Activated T-cell treated with anti-CD3 and anti-CD28 coated beads, Interleukin-2, amount 50 U/mL, for 4 hours (primary cell): Measurements from ENCODE around the gene CD48. TPM values are rescaled to one million over a fixed set of nuclear protein-coding genes. Genes with fewer than 3 reads are reported as not detected.
"Not testable (repeated sequence)": the region's sequence is repeated elsewhere in the genome, so short reads cannot be mapped to it uniquely, and the experiment has no call there.

Experiments
- ATAC-seq, 2 donors: fragments of 200-7000 bp; cut with Tn5 transposase; one replicate each; pipeline ENCODE4 v1.10.0; 2021
- DNase-seq: peaks from one replicate; pipeline ENCODE4 v3.0.0-alpha.2; 2020
- H3K27me3 Mint-ChIP-seq: one replicate; pipeline ENCODE4 v1.8.0; 2021; ENCODE audit warnings: low read depth, mixed read lengths
- H3K36me3 Mint-ChIP-seq: one replicate; pipeline ENCODE4 v1.8.0; 2022; ENCODE audit warnings: mixed read lengths; ENCODE audit not compliant: insufficient read depth
- H3K4me1 Mint-ChIP-seq: one replicate; pipeline ENCODE4 v1.8.0; 2021; ENCODE audit warnings: low read depth, mixed read lengths
- H3K4me3 Mint-ChIP-seq: one replicate; pipeline ENCODE4 v1.8.0; 2021; ENCODE audit warnings: mild to moderate bottlenecking, moderate library complexity, mixed read lengths
- H3K9me3 Mint-ChIP-seq: one replicate; pipeline ENCODE4 v1.8.0; 2021; ENCODE audit warnings: mixed read lengths
- total RNA-seq, 3 donors: library from RNA; stranded (reverse); gene quantifications; one replicate each; pipeline ENCODE4 v1.2.1, GENCODE V29; 2021

Gene CD48
- total RNA-seq, 3 donors from 2014 or later = 313 to 347 (median 336) TPM

DNA sequence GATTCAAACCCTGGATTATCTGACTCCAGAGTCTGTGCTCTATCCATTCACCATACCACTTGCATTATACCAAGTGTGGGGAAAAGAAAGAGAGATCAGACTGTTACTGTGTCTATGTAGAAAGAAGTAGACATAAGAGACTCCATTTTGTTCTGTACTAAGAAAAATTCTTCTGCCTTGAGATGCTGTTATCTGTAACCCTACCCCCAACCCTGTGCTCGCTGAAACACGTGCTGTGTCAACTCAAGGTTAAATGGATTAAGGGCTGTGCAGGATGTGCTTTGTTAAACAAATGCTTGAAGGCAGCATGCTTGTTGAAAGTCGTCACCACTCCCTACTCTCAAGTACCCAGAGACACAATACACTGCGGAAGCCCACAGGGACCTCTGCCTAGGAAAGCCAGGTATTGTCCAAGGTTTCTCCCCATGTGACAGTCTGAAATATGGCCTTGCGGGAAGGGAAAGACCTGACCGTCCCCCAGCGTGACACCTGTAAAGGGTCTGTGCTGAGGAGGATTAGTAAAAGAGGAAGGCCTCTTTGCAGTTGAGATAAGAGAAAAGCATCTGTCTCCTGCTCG, 59.5 kb downstream of the CD48 start:
- not testable (repeated sequence) for DNase-seq, H3K4me3 Mint-ChIP-seq, H3K27me3 Mint-ChIP-seq, ATAC-seq, H3K9me3 Mint-ChIP-seq, H3K36me3 Mint-ChIP-seq
- peaks cover 71% of the 10 kb centered on the region for H3K4me1 Mint-ChIP-seq

DNA sequence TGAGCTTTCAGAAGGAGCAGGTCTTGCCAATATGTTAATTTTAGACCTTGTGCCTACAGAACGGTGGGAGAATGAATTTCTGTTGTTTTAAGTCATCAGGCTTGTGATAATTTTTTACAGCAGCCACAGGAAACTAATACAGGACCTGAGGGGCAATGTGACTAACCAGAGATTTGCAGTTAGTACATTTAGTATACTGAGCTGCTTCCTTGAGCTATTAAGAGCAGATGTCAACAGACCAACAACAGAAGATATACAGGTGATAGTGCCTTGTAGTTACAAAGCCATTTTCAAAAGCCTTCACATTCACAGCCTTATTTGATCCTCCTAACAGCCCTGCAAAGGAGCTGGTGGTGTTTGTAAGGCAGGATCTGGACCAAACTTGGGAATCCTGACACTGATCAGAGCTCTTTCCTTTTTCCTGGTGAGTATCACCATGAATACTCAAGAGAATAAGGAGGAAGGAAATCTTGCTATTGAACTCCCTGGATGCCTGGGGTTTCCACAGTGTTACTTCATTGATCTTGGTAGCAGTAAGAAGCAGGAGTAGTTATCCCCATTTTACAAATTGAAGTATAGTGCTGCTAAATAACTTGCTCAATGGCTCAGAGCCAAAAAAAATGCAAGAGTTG, 60.1 kb downstream of the CD48 start:
- no peaks in the 10 kb centered on the region for H3K27me3 Mint-ChIP-seq
- peaks cover 10% of the 10 kb centered on the region for H3K36me3 Mint-ChIP-seq
- no peak for ATAC-seq
- H3K4me3 Mint-ChIP-seq = no peak overlapping the region
- no peak for DNase-seq
- no peaks in the 10 kb centered on the region for H3K9me3 Mint-ChIP-seq
- peaks cover 66% of the 10 kb centered on the region for H3K4me1 Mint-ChIP-seq

DNA sequence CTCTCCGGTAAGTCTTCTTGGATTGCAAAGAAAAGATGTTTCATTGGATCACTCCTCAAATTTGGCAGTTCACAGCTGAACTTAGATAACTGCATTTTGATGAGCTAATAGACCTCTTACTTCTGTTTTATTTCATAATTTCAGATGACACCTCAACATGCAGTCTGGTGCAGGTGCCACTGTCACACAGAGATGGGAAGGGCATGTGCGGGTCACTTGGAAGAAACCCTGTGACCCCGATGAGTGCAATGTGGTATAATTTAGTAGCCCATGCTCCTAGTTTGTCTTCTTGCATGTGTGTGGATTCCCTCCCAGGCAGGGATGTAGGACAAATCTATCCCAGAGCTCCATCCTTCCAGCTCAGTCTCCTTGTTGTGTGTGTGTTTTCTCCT, 64.3 kb downstream of the CD48 start:
- Mint-ChIP-seq H3K4me3 (peak overlapping the region; percentile 97), H3K36me3 (peaks cover 46% of the 10 kb centered on the region), H3K4me1 (peaks cover 62% of the 10 kb centered on the region), H3K27me3 (no peaks in the 10 kb centered on the region), H3K9me3 (no peaks in the 10 kb centered on the region)
- ATAC-seq = peak; percentile 20 to 23
- DNase-seq = no peak

DNA sequence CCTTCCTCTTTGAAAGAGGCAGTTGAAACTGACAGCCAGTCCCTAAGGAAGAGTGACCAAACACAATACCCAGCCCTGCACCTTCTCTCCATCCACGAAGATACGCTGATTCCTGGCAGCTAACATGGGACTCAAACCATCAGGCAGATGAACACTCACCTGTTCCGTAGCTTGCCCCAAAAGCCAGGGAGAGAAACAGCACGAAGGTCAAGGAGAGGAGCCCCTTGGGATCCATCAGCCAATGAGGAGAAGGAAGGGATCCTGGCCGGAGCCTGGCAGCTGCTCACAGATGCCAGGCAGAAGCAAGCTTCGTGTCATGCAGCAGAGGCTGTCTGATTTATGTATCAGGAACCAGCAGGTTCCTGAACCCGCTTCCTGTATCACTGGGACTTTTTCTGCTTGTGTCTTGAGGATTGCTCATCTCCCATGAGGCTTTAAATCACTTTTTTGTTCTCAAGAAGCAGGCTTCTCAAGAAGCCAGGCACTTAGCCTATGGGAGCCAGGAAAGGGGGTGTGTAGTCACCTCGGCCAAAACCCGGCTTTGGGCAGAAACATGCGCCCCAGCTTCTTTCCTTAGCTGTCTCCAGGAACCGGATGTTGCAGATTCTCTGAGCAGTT, 64.8 kb downstream of the CD48 start, which contains the start of gene SLAMF1:
Gene SLAMF1 (minus strand): TSS at position 334 of the 618 bp plus-strand sequence. CDS start 99 bp downstream, at position 235.
- ATAC-seq (peak; percentile 81 to 86), DNase-seq (peak; percentile 43)
- H3K9me3 Mint-ChIP-seq = no peaks in the 10 kb centered on the region
- H3K4me3 Mint-ChIP-seq = peak within 1 kb of the TSS; percentile 97
- peaks cover 48% of the 10 kb centered on the region for H3K36me3 Mint-ChIP-seq
- H3K4me1 Mint-ChIP-seq = peaks cover 62% of the 10 kb centered on the region
- no peaks in the 10 kb centered on the region for H3K27me3 Mint-ChIP-seq

DNA sequence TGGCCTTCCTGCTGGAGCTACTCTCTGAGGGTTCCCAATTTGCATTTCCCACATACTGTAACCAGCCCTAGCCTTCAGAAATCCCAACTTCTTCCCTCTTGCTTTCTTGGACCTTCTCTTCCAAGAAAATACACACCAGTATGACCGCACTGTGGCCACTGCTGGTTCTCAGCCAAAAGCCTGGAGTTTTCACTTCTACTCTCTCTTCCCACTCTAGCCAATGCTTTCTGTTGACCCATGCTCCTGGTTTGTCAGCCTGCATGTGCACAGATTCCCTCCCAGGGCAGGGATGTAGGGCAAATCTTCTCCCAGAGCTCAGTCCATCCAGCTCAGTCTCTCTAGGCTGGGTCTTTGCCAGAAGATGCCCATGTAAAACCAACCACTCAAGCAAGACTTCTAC, 65.4 kb downstream of the CD48 start:
- Mint-ChIP-seq H3K36me3 (peaks cover 51% of the 10 kb centered on the region), H3K4me1 (peaks cover 61% of the 10 kb centered on the region), H3K4me3 (peak overlapping the region; percentile 97), H3K27me3 (no peaks in the 10 kb centered on the region), H3K9me3 (no peaks in the 10 kb centered on the region)
- DNase-seq (no peak), ATAC-seq (no peak)

DNA sequence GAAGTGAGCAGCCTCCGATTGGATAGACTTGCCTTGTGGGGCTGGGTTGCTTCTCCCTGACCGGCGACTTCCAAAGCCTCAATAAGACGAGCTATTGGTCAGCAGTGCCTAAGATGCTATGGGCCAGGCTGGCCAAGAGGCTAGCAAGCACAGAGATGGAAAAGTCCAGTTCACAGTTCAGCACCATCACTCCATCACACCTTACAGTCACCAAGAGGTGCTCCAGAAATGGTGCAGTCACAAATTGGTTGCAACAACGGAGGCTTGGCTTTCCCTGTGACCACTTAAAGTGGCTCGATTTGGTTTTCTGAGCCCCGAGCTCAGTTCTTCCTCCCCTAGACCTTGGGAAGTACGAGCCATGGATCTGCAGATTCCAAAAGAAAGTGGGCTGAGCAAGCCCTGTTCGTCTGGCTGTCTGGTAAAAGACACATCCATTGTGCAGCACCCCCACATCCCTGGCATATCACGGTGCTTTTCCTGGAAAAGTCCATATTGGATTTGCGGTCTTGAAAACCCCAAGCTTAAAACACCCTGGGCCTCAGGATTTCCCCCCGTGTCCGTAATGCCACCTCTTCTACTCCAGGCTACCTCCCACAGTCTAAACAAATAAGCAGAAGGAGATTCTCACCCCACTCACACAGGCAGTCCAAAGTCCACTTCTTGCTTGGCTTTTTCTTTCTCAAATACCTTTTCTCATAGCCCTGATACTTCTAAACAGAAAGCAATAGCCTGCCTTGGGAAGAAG, 66.1 kb downstream of the CD48 start:
- DNase-seq = no peak
- no peak for ATAC-seq
- H3K9me3 Mint-ChIP-seq = no peaks in the 10 kb centered on the region
- peaks cover 60% of the 10 kb centered on the region for H3K4me1 Mint-ChIP-seq
- H3K27me3 Mint-ChIP-seq = no peaks in the 10 kb centered on the region
- peaks cover 50% of the 10 kb centered on the region for H3K36me3 Mint-ChIP-seq
- peak overlapping the region; percentile 97 for H3K4me3 Mint-ChIP-seq

DNA sequence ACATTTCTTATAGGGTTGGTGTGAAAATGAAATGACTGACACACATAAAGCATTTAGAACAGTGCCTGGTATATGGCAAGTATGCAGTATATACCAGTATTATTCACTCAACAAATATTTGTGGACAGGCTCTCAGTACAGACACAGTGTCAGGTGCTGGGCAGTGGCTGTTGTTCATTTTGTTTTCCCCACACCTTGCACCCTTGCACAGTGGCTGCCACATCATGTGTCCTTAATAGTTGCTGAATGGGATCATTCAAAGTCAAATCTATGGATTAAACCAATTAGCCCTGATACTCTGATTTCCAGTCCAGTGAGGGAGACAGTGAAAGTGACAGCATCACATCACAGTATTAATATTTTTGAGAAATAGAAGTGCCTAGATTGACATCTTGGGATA, 67.2 kb downstream of the CD48 start:
- H3K36me3 Mint-ChIP-seq = peaks cover 57% of the 10 kb centered on the region
- H3K27me3 Mint-ChIP-seq = no peaks in the 10 kb centered on the region
- no peak for ATAC-seq
- no peak for DNase-seq
- H3K9me3 Mint-ChIP-seq = no peaks in the 10 kb centered on the region
- H3K4me3 Mint-ChIP-seq = peak overlapping the region; percentile 97
- H3K4me1 Mint-ChIP-seq = peaks cover 61% of the 10 kb centered on the region

DNA sequence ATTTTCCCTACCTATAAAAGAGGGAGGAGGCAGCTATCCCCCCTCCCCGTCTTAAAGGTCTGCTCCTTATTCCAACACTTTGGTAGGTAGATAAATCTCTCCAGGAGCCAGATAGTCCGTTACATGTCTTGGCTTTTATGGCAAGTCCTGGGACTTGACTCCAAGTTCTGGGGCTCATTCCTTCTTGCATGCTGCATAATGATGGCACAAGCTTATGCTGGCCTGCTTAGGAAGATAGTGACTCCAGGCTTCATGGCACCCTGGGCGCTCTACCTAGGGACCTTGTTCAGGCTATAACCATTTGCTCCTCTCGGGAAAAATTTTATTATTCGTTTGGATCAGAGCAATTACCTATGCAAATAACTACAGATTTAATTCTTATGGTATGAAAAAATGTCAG, 68.5 kb downstream of the CD48 start:
- DNase-seq (no peak), ATAC-seq (no peak)
- peaks cover 68% of the 10 kb centered on the region for H3K36me3 Mint-ChIP-seq
- H3K9me3 Mint-ChIP-seq = no peaks in the 10 kb centered on the region
- H3K4me3 Mint-ChIP-seq = peak overlapping the region; percentile 97
- peaks cover 63% of the 10 kb centered on the region for H3K4me1 Mint-ChIP-seq
- no peaks in the 10 kb centered on the region for H3K27me3 Mint-ChIP-seq

DNA sequence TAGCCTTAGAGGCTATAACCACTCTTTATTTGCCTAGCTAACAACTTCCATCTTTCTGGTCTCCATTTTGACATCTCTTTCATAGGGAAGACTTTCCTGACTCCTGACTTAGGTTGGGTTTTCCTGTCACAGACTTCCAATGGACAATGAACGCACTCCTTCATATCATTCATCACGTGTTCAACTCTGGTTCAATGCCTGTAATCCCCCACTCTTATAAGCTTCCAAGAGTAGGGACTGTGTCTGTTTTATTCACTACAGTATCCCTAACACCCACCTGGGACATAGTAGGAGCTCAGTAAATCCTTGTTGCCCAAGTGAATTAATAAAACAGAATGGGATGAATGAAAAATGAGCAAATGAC, 69.4 kb downstream of the CD48 start:
- Mint-ChIP-seq H3K27me3 (no peaks in the 10 kb centered on the region), H3K4me1 (peaks cover 65% of the 10 kb centered on the region), H3K9me3 (no peaks in the 10 kb centered on the region), H3K36me3 (peaks cover 76% of the 10 kb centered on the region), H3K4me3 (peak overlapping the region; percentile 97)
- DNase-seq = no peak
- no peak for ATAC-seq

DNA sequence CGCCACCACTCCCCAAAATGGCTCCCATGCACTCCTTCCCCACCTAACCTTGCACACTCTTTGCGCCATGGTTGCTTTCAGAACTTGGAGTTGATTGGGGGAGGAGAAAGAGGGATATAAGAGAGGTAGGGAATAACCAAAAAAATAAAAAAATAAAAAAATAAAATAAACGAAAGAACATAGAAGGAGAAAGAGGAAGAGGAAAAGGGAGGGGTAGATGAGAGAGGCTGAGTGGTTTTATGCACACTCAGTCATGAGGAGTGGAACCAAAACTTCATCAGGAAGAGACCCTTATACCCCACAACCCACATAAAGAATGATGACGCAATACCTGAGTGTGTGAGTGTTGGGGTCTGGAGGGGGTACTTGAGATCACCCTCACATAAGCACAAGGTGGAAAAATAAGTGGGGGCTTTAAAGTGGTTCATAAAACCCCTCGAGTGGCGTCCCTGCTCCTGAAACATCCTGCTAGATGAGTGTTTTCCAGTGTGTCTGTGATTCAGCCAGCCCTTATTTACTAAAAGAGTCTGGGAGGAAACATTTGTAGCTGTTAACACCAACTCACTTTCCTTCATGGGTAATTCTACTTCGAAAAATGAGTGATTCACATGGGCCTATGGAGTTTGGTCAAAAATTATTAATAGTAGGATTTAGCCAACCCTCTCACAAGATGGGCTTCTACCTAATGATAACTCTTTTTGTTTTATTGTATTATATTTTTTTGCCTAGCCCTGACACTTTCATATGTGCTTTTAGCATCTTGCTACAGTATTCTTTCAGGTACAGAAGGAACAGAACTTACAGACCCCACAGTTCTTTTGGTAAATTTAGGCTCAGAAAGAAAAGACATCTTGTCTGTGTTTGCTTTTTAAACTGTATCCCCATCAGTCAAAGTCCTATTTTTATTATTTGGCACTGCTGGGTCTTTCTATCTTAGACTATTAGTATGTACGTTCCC, 70.0 kb downstream of the CD48 start:
- H3K9me3 Mint-ChIP-seq = no peaks in the 10 kb centered on the region
- DNase-seq = peak; percentile 39
- H3K27me3 Mint-ChIP-seq = no peaks in the 10 kb centered on the region
- peak; percentile 30 to 38 for ATAC-seq
- peaks cover 70% of the 10 kb centered on the region for H3K4me1 Mint-ChIP-seq
- H3K36me3 Mint-ChIP-seq = peaks cover 83% of the 10 kb centered on the region
- H3K4me3 Mint-ChIP-seq = peak overlapping the region; percentile 97

DNA sequence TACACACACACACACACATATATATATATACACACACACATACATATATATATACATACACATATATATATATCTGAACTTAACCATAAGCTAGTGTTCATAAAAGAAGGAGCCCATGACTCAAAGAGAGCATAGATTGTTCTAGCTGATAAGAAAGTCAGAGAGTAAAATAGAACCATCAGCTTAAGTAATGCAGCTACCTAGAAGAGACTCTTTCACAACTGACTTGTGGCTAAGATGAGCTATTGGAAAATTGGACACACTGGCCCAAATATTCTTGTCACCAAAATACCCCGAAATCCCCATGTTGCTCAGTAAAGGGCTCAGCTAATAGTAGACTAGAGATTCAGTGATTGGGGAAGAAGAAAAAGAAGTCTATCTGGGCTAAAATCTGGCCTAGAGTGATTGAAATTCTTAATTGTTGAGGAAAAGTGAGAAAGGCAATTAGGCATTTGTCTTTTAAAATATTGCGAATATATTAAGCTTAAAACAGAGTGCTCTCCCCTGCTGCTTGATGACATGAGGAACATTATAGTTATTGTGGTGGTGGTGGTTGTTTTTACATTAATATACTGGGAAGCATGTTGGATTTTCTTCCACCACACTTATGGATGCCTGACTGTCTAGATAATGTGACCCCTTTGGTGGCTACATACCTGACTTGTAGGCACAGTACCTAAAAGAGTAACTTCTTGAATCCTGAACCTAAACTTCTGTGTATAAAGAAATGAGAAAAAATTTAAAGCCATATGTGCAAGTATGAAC, 71.1 kb downstream of the CD48 start:
- no peak for DNase-seq
- Mint-ChIP-seq H3K36me3 (peaks cover 84% of the 10 kb centered on the region), H3K27me3 (no peaks in the 10 kb centered on the region), H3K9me3 (no peaks in the 10 kb centered on the region), H3K4me1 (peaks cover 80% of the 10 kb centered on the region), H3K4me3 (peak overlapping the region; percentile 97)
- ATAC-seq = peak; percentile 57 to 74

DNA sequence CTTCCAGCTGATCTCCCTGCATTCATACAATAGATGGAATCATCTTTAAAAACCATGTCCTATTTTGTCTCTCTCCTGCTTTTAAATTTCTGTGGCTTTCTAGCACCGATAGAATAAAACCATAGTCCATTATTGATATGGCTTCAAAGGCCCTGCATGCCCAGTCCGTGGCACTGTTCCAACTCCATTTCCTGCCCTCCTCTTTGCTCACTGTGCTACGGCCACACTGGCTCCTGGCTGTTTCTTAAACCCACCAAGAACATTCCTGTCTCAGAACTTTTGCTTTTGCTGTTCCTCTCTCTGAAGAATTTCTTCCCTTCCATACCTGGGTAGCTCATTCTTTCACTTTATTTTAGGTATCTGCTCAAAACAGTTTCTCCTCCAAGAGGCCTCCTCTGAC, 72.0 kb downstream of the CD48 start:
- Mint-ChIP-seq H3K27me3 (no peaks in the 10 kb centered on the region), H3K4me1 (peaks cover 88% of the 10 kb centered on the region), H3K9me3 (no peaks in the 10 kb centered on the region), H3K4me3 (peak overlapping the region; percentile 76), H3K36me3 (peaks cover 84% of the 10 kb centered on the region)
- ATAC-seq (no peak), DNase-seq (no peak)

DNA sequence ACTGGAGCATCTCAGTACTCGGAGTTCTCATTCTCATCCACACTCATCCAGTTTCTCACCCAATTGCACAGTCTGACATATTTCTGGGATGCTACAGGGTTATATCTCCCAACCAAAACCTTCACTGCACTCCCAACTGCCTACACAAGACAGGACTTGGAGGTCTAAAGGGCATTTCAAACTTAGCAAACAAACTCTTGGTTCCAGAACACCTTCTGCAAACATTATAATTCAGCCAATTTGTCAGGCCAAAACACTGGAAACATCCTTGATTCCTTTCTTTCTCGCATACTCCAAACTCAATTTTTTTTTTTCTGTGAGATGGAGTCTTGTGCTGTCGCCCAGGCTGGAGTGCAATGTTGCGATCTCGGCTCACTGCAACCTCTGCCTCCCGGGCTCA, 72.7 kb downstream of the CD48 start:
- Mint-ChIP-seq H3K4me3 (peak overlapping the region; percentile 76), H3K4me1 (peaks cover 92% of the 10 kb centered on the region), H3K9me3 (no peaks in the 10 kb centered on the region), H3K36me3 (peaks cover 83% of the 10 kb centered on the region), H3K27me3 (no peaks in the 10 kb centered on the region)
- ATAC-seq (no peak), DNase-seq (no peak)
